Hematopoietic multipotent progenitor cell treated with erythropoietin and hydrocortisone succinate and interleukin-3 and kit ligand, for 15 days (in vitro differentiated cells): ENCODE data around the gene ABHD2.
"Not testable (repeated sequence)": the region's sequence is repeated elsewhere in the genome, so short reads cannot be mapped to it uniquely, and the experiment has no call there.

Experiments used
- DNase-seq: peaks from one replicate; pipeline ENCODE4 v3.0.0-alpha.2; 2015; ENCODE audit warnings: low spot score

ABHD2 gene

GRCh38 chr15:89120479-89121000 is 32.3 kb downstream of the ABHD2 start:
- not testable (repeated sequence) for DNase-seq

GRCh38 chr15:89121414-89121813 is 33.2 kb downstream of the ABHD2 start:
- no peak for DNase-seq

- DNase-seq = no peak
Observed at GRCh38 chr15:89122505-89123180, 34.4 kb downstream of the ABHD2 start.

DNA sequence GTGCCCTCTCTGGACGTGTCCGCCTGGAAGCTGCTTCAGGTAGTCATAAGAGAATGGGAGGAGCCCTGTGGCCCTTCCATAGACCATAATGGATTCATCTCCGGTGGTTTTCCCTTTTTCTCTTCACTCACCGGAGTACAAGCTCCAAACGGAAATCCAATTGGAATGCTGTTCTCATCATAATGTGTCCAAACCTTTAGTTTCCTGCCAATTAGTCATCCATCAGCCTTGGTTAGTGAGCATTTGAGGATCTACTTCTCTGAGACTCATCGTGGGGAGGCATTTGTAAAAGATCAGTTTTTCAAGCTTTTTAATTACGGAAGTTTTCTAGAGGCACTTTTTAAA is 34.9 kb downstream of the ABHD2 start:
- no peak for DNase-seq

DNA sequence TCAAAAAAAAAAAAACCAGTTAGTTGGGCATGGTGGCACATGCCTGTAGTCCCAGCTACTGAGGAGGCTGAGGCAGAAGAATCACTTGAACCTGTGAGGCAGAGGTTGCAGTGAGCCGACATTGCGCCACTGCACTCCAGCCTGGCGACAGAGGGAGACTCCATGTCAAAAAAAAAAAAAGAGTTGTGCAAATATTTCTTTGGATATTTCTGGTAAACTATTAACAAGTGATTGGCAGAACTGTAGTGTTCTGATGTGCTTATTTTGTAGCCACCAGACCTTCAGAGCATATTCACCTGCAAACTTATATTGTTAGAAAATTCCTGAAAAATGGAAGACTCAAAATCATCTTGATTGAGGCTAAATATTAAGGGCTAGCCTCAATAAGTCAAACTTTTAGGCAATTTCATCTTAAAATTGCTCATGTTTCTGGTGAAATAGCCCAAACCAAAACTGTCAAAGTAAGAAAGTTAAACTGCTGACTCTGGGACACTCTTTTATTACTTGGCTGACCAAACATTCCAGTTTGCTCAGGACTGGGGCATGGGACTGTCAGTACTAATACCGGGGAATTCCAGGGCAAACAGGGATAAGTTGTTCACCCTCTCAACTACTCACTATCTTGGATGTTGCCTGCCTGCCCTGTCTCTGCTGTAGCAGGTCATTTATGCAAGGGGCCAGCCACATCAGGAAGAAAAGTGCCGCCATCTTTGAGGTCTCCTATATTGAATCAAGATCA is 37.0 kb downstream of the ABHD2 start:
- DNase-seq = no peak

GRCh38 chr15:89126009-89126408 is 37.8 kb downstream of the ABHD2 start:
- DNase-seq = no peak

GRCh38 chr15:89127054-89127702 is 38.9 kb downstream of the ABHD2 start:
- DNase-seq = no peak

- DNase-seq = no peak
Observed at GRCh38 chr15:89128320-89129122, 40.3 kb downstream of the ABHD2 start.

DNA sequence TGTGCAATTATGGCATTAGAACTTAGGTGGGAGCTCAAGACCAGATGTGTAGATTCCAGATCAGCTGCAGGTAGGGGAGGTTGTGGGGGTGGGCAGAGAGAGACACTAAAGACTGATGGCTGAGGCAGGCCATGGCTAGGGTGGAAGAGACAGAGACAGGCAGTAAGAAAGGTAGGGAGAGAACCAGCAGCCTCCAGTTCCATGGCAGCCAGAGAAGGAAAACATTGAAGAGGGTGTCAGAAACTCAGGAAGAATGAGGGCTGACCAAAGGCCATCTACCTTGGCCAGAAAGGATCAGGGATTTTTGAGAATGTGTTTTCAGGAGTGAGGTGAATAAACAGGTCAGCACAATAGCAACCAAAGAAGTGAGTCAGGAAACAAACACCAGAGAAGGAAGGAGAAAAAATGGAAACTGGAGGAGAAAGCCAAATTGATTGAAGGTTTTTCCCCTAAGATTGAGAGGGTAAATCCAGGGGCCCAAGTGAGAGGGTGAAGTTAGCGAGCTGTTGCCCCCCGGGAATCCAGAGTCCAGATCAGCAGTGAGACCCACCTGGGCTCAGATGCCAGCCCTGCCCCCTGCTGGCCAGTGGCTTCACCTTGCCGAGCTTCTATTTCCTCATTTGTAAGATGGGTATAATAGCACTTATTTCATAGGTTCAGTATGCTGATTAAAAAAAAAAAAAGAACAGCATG is 41.0 kb downstream of the ABHD2 start:
- DNase-seq = peak; percentile 67

- no peak for DNase-seq
Observed at GRCh38 chr15:89129816-89130134, 41.5 kb downstream of the ABHD2 start.

- no peak for DNase-seq
Observed at GRCh38 chr15:89130201-89130600, 41.9 kb downstream of the ABHD2 start.

GRCh38 chr15:89131731-89132130 is 43.5 kb downstream of the ABHD2 start:
- DNase-seq = no peak

DNA sequence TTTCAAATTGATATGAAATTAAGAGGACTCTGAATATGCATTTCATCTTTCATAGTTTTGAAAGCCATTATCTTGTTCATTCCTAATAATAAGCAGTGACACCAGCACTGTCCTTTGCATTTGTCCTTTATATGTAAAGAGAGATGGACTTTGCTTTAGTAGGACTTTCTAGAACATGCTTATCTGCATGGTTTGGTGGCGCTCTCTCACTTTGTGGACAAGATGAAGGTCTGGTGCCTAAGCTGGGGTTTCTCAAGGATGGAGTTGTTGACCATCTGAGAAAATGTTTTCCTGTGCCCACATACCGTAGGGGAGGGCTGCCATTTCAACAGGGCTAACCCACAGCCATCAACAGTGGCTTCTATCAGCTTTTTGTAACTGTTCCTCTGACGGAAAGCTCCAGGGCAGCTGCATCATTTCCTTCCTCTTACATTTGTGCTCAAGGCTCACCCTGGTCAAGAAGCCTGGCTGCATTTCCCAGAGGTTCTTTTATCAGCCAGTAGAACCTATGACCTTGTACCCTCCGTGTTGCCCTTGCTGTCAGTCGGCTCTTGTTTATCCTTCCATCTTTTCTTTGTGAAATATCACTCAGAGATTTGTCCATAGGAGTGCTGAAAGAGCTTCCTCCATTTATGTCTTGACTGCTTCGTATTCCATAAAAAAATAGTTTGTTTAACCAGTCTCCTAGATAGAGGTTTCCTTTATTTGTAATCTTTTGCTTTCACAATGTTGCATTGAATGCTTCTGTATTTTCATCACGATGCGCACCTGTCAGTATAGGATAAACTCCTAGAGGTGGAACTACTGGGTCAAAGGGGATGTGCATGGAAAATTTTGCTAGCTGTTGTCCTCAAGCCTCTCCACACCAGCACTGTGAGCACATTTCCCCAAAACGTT is 44.6 kb downstream of the ABHD2 start:
- no peak for DNase-seq

DNA sequence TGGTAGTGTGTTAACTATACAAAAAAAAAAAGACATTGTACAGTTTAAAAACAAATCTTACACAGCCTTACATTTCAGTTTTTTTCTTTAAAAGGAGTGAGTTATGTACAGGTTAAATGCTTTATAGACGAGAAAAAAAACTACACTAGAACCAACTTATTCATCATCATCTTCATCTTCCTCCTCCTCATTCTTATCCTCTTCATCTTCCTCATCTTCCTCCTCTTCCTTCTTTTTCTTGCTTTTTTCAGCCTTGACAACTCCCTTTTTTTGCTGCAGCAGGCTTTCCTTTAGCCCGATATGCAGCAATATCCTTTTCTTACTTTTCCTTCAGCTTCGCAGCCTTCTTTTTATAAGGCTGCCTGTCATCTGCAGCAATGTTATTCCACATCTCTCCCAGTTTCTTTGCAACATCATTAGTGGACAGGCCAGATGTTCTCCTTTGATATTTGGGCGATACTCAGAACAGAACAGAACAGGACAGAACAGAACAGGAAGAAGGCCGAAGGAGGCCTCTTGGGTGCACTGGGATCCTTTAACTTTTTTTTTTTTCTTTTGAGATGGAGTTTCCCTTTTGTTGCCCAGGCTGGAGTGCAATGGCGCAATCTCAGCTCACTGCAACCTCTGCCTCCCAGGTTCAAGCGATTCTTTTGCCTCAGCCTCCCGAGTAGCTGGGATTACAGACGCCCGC is 47.3 kb downstream of the ABHD2 start:
- not testable (repeated sequence) for DNase-seq

- no peak for DNase-seq
Observed at GRCh38 chr15:89136078-89136806, 48.0 kb downstream of the ABHD2 start.

- no peak for DNase-seq
Observed at GRCh38 chr15:89136818-89137772, 48.8 kb downstream of the ABHD2 start.

- no peak for DNase-seq
Observed at GRCh38 chr15:89137926-89138325, 49.7 kb downstream of the ABHD2 start.

- no peak for DNase-seq
Observed at GRCh38 chr15:89138999-89139612, 50.9 kb downstream of the ABHD2 start.
